ENCODE data around the gene PNPLA1. TPM values are rescaled to one million over a fixed set of nuclear protein-coding genes. Genes with fewer than 3 reads are reported as not detected.

The PNPLA1 gene
- total and polyA plus RNA-seq, 12 donors: 0.21 to 0.28 TPM; not detected in 10

DNA sequence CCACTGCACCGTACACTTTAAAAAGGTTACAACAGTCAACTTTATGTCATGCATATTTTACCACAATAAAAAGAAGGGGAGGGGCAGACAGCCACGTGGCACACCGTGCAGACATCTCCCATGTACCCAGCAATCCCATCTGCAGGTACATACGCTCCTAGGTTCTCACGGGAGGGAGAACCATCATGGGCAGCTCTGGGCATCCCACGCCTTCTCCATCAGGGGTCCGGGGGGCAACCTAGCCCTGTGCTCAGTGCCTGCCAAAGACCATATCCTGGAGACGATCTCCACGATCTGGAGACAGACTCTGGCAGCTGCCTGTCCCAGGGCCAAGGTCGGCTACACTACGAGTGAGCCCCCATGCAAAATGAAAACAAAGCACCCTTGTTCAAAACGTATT, 69.3 kb downstream of the PNPLA1 start:
- intact Hi-C loops (cut with DNase I): no loop called here
- no peak overlapping the region for H3K4me3 ChIP-seq
- H3K36me3 ChIP-seq: no peaks in the 10 kb centered on the region
- peaks cover 0 to 66% (median 44%) of the 10 kb centered on the region in 7 donors for H3K27me3 ChIP-seq
- ATAC-seq: no peak
- peaks cover 3 to 27% (median 16%) of the 10 kb centered on the region in 9 donors for H3K4me1 ChIP-seq
- H3K9me3 ChIP-seq: no peaks in the 10 kb centered on the region
- DNase-seq: no peak
- H3K27ac ChIP-seq: no peak overlapping the region
- TF ChIP-seq, protein P1, sequence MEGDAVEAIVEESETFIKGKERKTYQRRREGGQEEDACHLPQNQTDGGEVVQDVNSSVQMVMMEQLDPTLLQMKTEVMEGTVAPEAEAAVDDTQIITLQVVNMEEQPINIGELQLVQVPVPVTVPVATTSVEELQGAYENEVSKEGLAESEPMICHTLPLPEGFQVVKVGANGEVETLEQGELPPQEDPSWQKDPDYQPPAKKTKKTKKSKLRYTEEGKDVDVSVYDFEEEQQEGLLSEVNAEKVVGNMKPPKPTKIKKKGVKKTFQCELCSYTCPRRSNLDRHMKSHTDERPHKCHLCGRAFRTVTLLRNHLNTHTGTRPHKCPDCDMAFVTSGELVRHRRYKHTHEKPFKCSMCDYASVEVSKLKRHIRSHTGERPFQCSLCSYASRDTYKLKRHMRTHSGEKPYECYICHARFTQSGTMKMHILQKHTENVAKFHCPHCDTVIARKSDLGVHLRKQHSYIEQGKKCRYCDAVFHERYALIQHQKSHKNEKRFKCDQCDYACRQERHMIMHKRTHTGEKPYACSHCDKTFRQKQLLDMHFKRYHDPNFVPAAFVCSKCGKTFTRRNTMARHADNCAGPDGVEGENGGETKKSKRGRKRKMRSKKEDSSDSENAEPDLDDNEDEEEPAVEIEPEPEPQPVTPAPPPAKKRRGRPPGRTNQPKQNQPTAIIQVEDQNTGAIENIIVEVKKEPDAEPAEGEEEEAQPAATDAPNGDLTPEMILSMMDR (IDR thresholded peaks at IDR 0.05): no peak
- 85 to 86% methylated on average over 12 of the region's 12 CpGs for WGBS, 2 donors

DNA sequence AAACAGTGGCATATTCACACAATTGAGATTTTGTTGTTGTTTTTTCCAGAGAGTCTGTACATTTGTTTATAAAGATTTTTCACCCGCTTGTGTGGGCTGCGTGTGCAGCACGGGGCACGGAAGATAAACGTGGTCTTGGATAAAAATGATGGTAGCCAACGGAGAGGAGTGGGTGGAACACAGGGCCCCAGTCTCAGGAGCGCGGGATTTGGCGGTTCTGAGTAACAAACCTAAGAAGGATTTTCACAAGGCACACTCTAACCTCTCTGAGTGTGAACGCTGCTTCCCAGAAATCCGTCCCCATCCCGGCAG, 70.4 kb downstream of the PNPLA1 start:
- 60 to 61% methylated on average over 12 of the region's 12 CpGs for WGBS, 2 donors
- Histone ChIP-seq H3K27ac (peak overlapping the region in 1 of 10 donors; percentile 71), H3K4me1 (peaks cover 0 to 16% (median 6%) of the 10 kb centered on the region in 9 donors), H3K4me3 (peak overlapping the region in 1 of 10 donors; percentile 31), H3K36me3 (no peaks in the 10 kb centered on the region), H3K9me3 (no peaks in the 10 kb centered on the region), H3K27me3 (peaks cover 0 to 66% (median 38%) of the 10 kb centered on the region in 7 donors)
- TF ChIP-seq, protein P1 (IDR thresholded peaks at IDR 0.05): no peak
- no peak for DNase-seq
- intact Hi-C loops (cut with DNase I): loop anchor here in 2 of 10 donors (2.0 kb wide), 2 partner anchors 19 to 21 kb away; no protein-coding TSS in a partner anchor
- peak in 1 of 8 donors; percentile 41 for ATAC-seq

GRCh38 chr6:36340618-36341454, 71.0 kb downstream of the PNPLA1 start:
- TF ChIP-seq, protein P1 (IDR thresholded peaks at IDR 0.05): peak; percentile 89 to 97 (median 96)
- H3K27me3 ChIP-seq: peaks cover 0 to 66% (median 38%) of the 10 kb centered on the region in 7 donors
- ATAC-seq: peak; percentile 75 to 92 (median 84)
- no peaks in the 10 kb centered on the region for H3K36me3 ChIP-seq
- intact Hi-C loops (cut with DNase I): loop anchor here in 4 of 10 donors (1.0 to 2.0 kb wide), 3 partner anchors 18 to 20 kb away; no protein-coding TSS in a partner anchor
- DNase-seq: peak; percentile 70 to 85
- H3K4me3 ChIP-seq: peak overlapping the region in 6 of 10 donors; percentile 16 to 31 (median 24)
- H3K4me1 ChIP-seq: peaks cover 0 to 13% (median 6%) of the 10 kb centered on the region in 9 donors
- H3K9me3 ChIP-seq: no peaks in the 10 kb centered on the region
- WGBS, 2 donors: 19 to 24% methylated on average over 36 of the region's 36 CpGs
- peak overlapping the region in 4 of 10 donors; percentile 14 to 71 (median 25) for H3K27ac ChIP-seq

- H3K9me3 ChIP-seq: no peaks in the 10 kb centered on the region
- 74% methylated on average over 5 of the region's 5 CpGs for WGBS, 2 donors
- no peak overlapping the region for H3K4me3 ChIP-seq
- TF ChIP-seq, protein P1 (IDR thresholded peaks at IDR 0.05): no peak
- H3K27ac ChIP-seq: peak overlapping the region in 1 of 10 donors; percentile 31
- ATAC-seq: peak in 2 of 8 donors; percentile 24 to 70
- intact Hi-C loops (cut with DNase I): no loop called here
- no peaks in the 10 kb centered on the region for H3K36me3 ChIP-seq
- H3K4me1 ChIP-seq: peaks cover 0 to 13% (median 6%) of the 10 kb centered on the region in 9 donors
- no peak for DNase-seq
- H3K27me3 ChIP-seq: peaks cover 0 to 74% (median 44%) of the 10 kb centered on the region in 7 donors
Observed at GRCh38 chr6:36343109-36343680, 73.3 kb downstream of the PNPLA1 start.

Data from heart right ventricle (tissue), 16 donors.